ENCODE measurements around the gene RHOC.

DNA sequence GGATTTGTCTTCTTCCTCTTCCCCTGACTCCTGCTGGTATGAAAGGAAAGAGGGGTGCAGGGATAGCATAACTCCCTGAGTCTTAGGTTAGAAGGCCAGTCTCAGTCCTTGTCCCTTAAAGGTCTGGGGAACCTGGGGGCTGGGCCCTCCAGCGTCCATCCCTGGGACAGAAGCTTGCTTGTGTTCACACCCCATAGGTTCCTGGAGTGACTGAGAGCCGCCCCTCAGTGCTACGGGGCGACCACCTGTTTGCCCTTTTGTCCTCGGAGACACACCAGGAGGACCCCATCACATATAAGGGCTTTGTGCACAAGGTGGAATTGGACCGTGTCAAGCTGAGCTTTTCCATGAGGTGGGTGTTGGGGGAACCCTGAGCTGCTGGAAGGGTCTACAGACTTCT is 13.1 kb downstream of the RHOC start:
- TF ChIP-seq, protein P1, sequence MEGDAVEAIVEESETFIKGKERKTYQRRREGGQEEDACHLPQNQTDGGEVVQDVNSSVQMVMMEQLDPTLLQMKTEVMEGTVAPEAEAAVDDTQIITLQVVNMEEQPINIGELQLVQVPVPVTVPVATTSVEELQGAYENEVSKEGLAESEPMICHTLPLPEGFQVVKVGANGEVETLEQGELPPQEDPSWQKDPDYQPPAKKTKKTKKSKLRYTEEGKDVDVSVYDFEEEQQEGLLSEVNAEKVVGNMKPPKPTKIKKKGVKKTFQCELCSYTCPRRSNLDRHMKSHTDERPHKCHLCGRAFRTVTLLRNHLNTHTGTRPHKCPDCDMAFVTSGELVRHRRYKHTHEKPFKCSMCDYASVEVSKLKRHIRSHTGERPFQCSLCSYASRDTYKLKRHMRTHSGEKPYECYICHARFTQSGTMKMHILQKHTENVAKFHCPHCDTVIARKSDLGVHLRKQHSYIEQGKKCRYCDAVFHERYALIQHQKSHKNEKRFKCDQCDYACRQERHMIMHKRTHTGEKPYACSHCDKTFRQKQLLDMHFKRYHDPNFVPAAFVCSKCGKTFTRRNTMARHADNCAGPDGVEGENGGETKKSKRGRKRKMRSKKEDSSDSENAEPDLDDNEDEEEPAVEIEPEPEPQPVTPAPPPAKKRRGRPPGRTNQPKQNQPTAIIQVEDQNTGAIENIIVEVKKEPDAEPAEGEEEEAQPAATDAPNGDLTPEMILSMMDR (IDR thresholded peaks at IDR 0.05), result no peak
- TF ChIP-seq POLR2A (IDR thresholded peaks at IDR 0.05), result no peak
- TF ChIP-seq EP300 (IDR thresholded peaks at IDR 0.05), result no peak
